Measurements from ENCODE around the gene TEX28. TPM values are rescaled to one million over a fixed set of nuclear protein-coding genes. Genes with fewer than 3 reads are reported as not detected.

The TEX28 gene
- total and polyA plus RNA-seq, 11 donors = not detected

Other genes starting within 250 kb of the TEX28 start
- 10 to 100 TPM; 24.6 to 83.3 (median 37.1) TPM for gene MECP2, start 197.4 kb downstream of the TEX28 start, total RNA-seq
- gene MECP2, start 197.4 kb downstream of the TEX28 start, polyA plus RNA-seq = 10 to 100 TPM; 22.7 to 28.6 TPM
- not detected for gene OPN1LW, start 150.9 kb downstream of the TEX28 start, total RNA-seq
- not detected for gene OPN1LW, start 150.9 kb downstream of the TEX28 start, polyA plus RNA-seq
- gene OPN1MW, start 112.5 kb downstream of the TEX28 start, total RNA-seq = not detected
- not detected for gene OPN1MW, start 112.5 kb downstream of the TEX28 start, polyA plus RNA-seq
- not detected for gene OPN1MW2, start 75.4 kb downstream of the TEX28 start, total RNA-seq
- not detected for gene OPN1MW2, start 75.4 kb downstream of the TEX28 start, polyA plus RNA-seq
- not detected for gene OPN1MW3, start 37.5 kb downstream of the TEX28 start, total RNA-seq
- not detected for gene OPN1MW3, start 37.5 kb downstream of the TEX28 start, polyA plus RNA-seq
- gene TKTL1, start 671 bp upstream of the TEX28 start, total RNA-seq = 10 to 100 TPM in 2 of 9 donors, 1 to 10 TPM in 7; 2.0 to 13.4 (median 7.7) TPM
- 10 to 100 TPM in 1 of 2 donors, 1 to 10 TPM in 1; 2.9 to 10.2 TPM for gene TKTL1, start 671 bp upstream of the TEX28 start, polyA plus RNA-seq
- gene FLNA, start 79.5 kb upstream of the TEX28 start, total RNA-seq = 100 to 1,000 TPM; 155 to 465 (median 234) TPM
- gene FLNA, start 79.5 kb upstream of the TEX28 start, polyA plus RNA-seq = 100 to 1,000 TPM; 226 to 274 TPM
- 10 to 100 TPM; 37.6 to 76.8 (median 52.8) TPM for gene EMD, start 84.2 kb upstream of the TEX28 start, total RNA-seq
- 100 to 1,000 TPM in 1 of 2 donors, 10 to 100 TPM in 1; 71.9 to 152 TPM for gene EMD, start 84.2 kb upstream of the TEX28 start, polyA plus RNA-seq
- 1,000 to 10,000 TPM; 1,381 to 3,072 (median 2,052) TPM for gene RPL10, start 103.3 kb upstream of the TEX28 start, total RNA-seq
- gene RPL10, start 103.3 kb upstream of the TEX28 start, polyA plus RNA-seq = 1,000 to 10,000 TPM; 2,362 to 5,995 TPM
- gene DNASE1L1, start 114.1 kb upstream of the TEX28 start, total RNA-seq = 100 to 1,000 TPM in 2 of 9 donors, 10 to 100 TPM in 7; 26.7 to 117 (median 43.8) TPM
- gene DNASE1L1, start 114.1 kb upstream of the TEX28 start, polyA plus RNA-seq = 10 to 100 TPM; 27.7 to 57.1 TPM
- 10 to 100 TPM; 29.1 to 38.6 (median 34.5) TPM for gene TAFAZZIN, start 116.4 kb upstream of the TEX28 start, total RNA-seq
- 10 to 100 TPM; 27.2 to 51.1 TPM for gene TAFAZZIN, start 116.4 kb upstream of the TEX28 start, polyA plus RNA-seq
- 100 to 1,000 TPM in 2 of 9 donors, 10 to 100 TPM in 7; 67.7 to 127 (median 84.2) TPM for gene ATP6AP1, start 133.6 kb upstream of the TEX28 start, total RNA-seq
- 100 to 1,000 TPM in 1 of 2 donors, 10 to 100 TPM in 1; 33.8 to 111 TPM for gene ATP6AP1, start 133.6 kb upstream of the TEX28 start, polyA plus RNA-seq
- 100 to 1,000 TPM in 2 of 9 donors, 10 to 100 TPM in 7; 73.6 to 105 (median 92.2) TPM for gene GDI1, start 142.0 kb upstream of the TEX28 start, total RNA-seq
- 100 to 1,000 TPM in 1 of 2 donors, 10 to 100 TPM in 1; 77.1 to 152 TPM for gene GDI1, start 142.0 kb upstream of the TEX28 start, polyA plus RNA-seq
- gene FAM50A, start 149.0 kb upstream of the TEX28 start, total RNA-seq = 10 to 100 TPM; 27.7 to 65.1 (median 41.2) TPM
- gene FAM50A, start 149.0 kb upstream of the TEX28 start, polyA plus RNA-seq = 100 to 1,000 TPM; 118 to 119 TPM
- gene PLXNA3, start 163.2 kb upstream of the TEX28 start, total RNA-seq = 10 to 100 TPM in 7 of 9 donors, 1 to 10 TPM in 2; 4.7 to 46.6 (median 15.3) TPM
- gene PLXNA3, start 163.2 kb upstream of the TEX28 start, polyA plus RNA-seq = 10 to 100 TPM in 1 of 2 donors, 1 to 10 TPM in 1; 8.7 to 12.2 TPM
- 10 to 100 TPM; 16.2 to 23.6 (median 18.9) TPM for gene LAGE3, start 184.2 kb upstream of the TEX28 start, total RNA-seq
- gene LAGE3, start 184.2 kb upstream of the TEX28 start, polyA plus RNA-seq = 10 to 100 TPM; 15.1 to 26.8 TPM
- 10 to 100 TPM; 40.6 to 92.8 (median 53.7) TPM for gene UBL4A, start 191.5 kb upstream of the TEX28 start, total RNA-seq
- 10 to 100 TPM; 34.6 to 72.8 TPM for gene UBL4A, start 191.5 kb upstream of the TEX28 start, polyA plus RNA-seq
- gene SLC10A3, start 195.5 kb upstream of the TEX28 start, total RNA-seq = 10 to 100 TPM in 8 of 9 donors, 1 to 10 TPM in 1; 8.3 to 33.3 (median 15.5) TPM
- 10 to 100 TPM; 12.2 to 50.6 TPM for gene SLC10A3, start 195.5 kb upstream of the TEX28 start, polyA plus RNA-seq
- gene FAM3A, start 221.1 kb upstream of the TEX28 start, total RNA-seq = 10 to 100 TPM; 36.2 to 82.6 (median 48.6) TPM
- gene FAM3A, start 221.1 kb upstream of the TEX28 start, polyA plus RNA-seq = 10 to 100 TPM; 66.1 to 72.2 TPM

Data from heart left ventricle (tissue), 11 donors.